HG02763 (cell line): ENCODE results near the gene OR56A1.

Source experiments
- ATAC-seq: cut with Tn5 transposase; IDR thresholded peaks from one replicate; pipeline ENCODE4 v1.9.1; 2021; ENCODE audit warnings: mild to moderate bottlenecking, moderate library complexity; ENCODE audit not compliant: unreplicated experiment

Gene OR56A1

DNA sequence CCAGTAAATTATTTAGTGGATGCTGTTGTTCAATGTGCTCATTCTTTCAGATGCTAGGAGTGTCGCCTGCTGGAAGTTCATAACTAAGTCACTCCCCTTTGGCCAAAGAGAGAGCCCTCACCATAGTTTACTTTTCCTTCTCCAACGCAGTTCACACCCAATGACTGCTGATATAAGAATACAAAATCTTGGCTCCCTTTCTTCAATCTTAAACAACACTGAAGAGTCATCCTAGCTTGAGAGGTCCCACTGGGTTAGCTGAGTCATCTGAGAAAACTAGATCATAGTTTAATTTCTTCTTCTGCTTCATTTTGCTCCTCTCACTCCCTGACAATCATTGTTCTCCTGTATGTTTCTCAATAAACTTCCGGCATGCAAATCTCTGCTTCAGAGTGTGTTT is 38.4 kb downstream of the OR56A1 start:
- no peak for ATAC-seq

GRCh38 chr11:5989203-5989602 is 41.4 kb downstream of the OR56A1 start:
- ATAC-seq = no peak

GRCh38 chr11:5986885-5987284 is 43.7 kb downstream of the OR56A1 start, which contains the start of gene OR52L1:
Gene OR52L1 (minus strand): TSS chr11:5986985. CDS start chr11:5986930, 55 bp downstream.
- ATAC-seq = no peak

GRCh38 chr11:5983443-5983842 is 47.1 kb downstream of the OR56A1 start:
- ATAC-seq = no peak

GRCh38 chr11:5973530-5973929 is 57.0 kb downstream of the OR56A1 start:
- ATAC-seq = no peak
